Dedifferentiated amniotic fluid mesenchymal stem cell (primary cell): ENCODE results near the gene GSK3A.
A peak's percentile ranks its signal among the peaks of the same experiment; 100 is the strongest.
"Not testable (repeated sequence)": the region's sequence is repeated elsewhere in the genome, so short reads cannot be mapped to it uniquely, and the experiment has no call there.

Experiments used
- DNase-seq: peaks from one replicate; pipeline ENCODE4 v3.0.0-alpha.2; 2016; ENCODE audit errors: extremely low spot score

The GSK3A gene

GRCh38 chr19:42268704-42269477, 26.5 kb upstream of the GSK3A start, which contains the start of gene CIC:
Gene CIC (plus strand): TSS chr19:42269252. CDS start chr19:42271784, 2,532 bp downstream.
- peak; percentile 100 for DNase-seq

GRCh38 chr19:42268142-42268703, 25.8 kb upstream of the GSK3A start:
- DNase-seq = peak; percentile 100

GRCh38 chr19:42267644-42268141, 25.3 kb upstream of the GSK3A start:
- no peak for DNase-seq

- not testable (repeated sequence) for DNase-seq
These were observed 24.7 kb upstream of the GSK3A start for GRCh38 chr19:42266928-42267603.

GRCh38 chr19:42266105-42266504, 23.7 kb upstream of the GSK3A start:
- DNase-seq = not testable (repeated sequence)

GRCh38 chr19:42261763-42262162, 19.4 kb upstream of the GSK3A start:
- DNase-seq = no peak

GRCh38 chr19:42257842-42258241, 15.4 kb upstream of the GSK3A start:
- DNase-seq = not testable (repeated sequence)

GRCh38 chr19:42255766-42256745, 13.7 kb upstream of the GSK3A start:
- no peak for DNase-seq

GRCh38 chr19:42254850-42255765, 12.7 kb upstream of the GSK3A start, which contains the start of gene ERF:
Gene ERF (minus strand): TSS chr19:42255128. CDS start chr19:42254999, 129 bp downstream.
- DNase-seq = peak; percentile 87

- DNase-seq = no peak
These were observed 11.9 kb upstream of the GSK3A start for GRCh38 chr19:42254089-42254849.

- DNase-seq = no peak
These were observed 11.1 kb upstream of the GSK3A start for GRCh38 chr19:42253245-42254088.

GRCh38 chr19:42252365-42253244, 10.2 kb upstream of the GSK3A start:
- DNase-seq = no peak

- DNase-seq = no peak
These were observed 9.4 kb upstream of the GSK3A start for GRCh38 chr19:42251572-42252358.

- no peak for DNase-seq
These were observed 8.5 kb upstream of the GSK3A start for GRCh38 chr19:42250666-42251531.

- DNase-seq = no peak
These were observed 7.8 kb upstream of the GSK3A start for GRCh38 chr19:42250183-42250665.
